GM12878 (cell line): ENCODE data around the gene CFAP70. TPM values are rescaled to one million over a fixed set of nuclear protein-coding genes. Genes with fewer than 3 reads are reported as not detected.
"Not testable (repeated sequence)": the region's sequence is repeated elsewhere in the genome, so short reads cannot be mapped to it uniquely, and the experiment has no call there.

ENCODE experiments used
- ATAC-seq: fragments of 200-7000 bp; cut with Tn5 transposase; 3 replicates; pipeline ENCODE4 v1.9.1; 2020; ENCODE audit warnings: mild to moderate bottlenecking, moderate library complexity
- BruUV-seq: library from RNA; stranded (reverse); fragments of 400-500 nt; replicated peaks from 2 replicates; lab custom pipeline; 2021; lab: Mats Ljungman, UMichigan
- CTCF ChIA-PET: fragments of 300-600 bp; sonication (Branson Sonifier 250); formaldehyde crosslinking; extraction: SDS; loops from one replicate; lab custom pipeline; 2021; ENCODE audit warnings: inconsistent platforms; lab: Yijun Ruan, JAX
- POLR2A ChIA-PET: fragments of 350-600 bp; formaldehyde crosslinking; extraction: SDS; loops from one replicate; lab custom pipeline; 2021; ENCODE audit warnings: inconsistent platforms; lab: Charles Lee
- RAD21 ChIA-PET: fragments of 300-600 bp; sonication (Branson Sonifier 250); formaldehyde crosslinking; loops from one replicate; lab custom pipeline; 2023; ENCODE audit warnings: antibody characterized with exemption; ENCODE audit not compliant: unreplicated experiment; lab: Charles Lee
- SMC1A ChIA-PET: fragments of 300-600 bp; sonication (Branson Sonifier 250); formaldehyde crosslinking; loops from one replicate; lab custom pipeline; 2023; ENCODE audit not compliant: unreplicated experiment, uncharacterized antibody; lab: Charles Lee
- DNase-seq: peaks from one replicate; pipeline ENCODE4 v3.0.0-alpha.2; 2011; ENCODE audit warnings: low read depth, low spot score
- FAIRE-seq: peaks from 3 replicates; lab custom pipeline; 2011; peaks lifted over from hg19 to GRCh38; lab: Jason Lieb, UNC
- H2AFZ ChIP-seq: 2 replicates; pipeline ENCODE4 v1.6.0; 2011; ENCODE audit warnings: low read depth, low read length, control low read depth; ENCODE audit not compliant: control insufficient read depth
- H3K27ac ChIP-seq: 2 replicates; pipeline ENCODE4 v1.5.1; 2011; ENCODE audit warnings: control low read depth; ENCODE audit not compliant: control insufficient read depth, insufficient read depth
- H3K27me3 ChIP-seq, 2 experiments: replicated peaks in 1 of 2; 2 replicates each; pipeline versions ENCODE4 v1.6.0 to v1.6.1; 2011; ENCODE audit warnings: low read length in 1 of 2; ENCODE audit not compliant: control insufficient read depth in 2 of 2, insufficient read depth in 2 of 2
- H3K36me3 ChIP-seq, 2 experiments: 2 replicates each; pipeline ENCODE4 v1.5.1; 2011; ENCODE audit warnings: low read length in 1 of 2; ENCODE audit not compliant: control insufficient read depth in 2 of 2, insufficient read depth in 2 of 2
- H3K4me1 ChIP-seq: 2 replicates; pipeline ENCODE4 v1.6.1; 2011; ENCODE audit warnings: mild to moderate bottlenecking, low read length, moderate library complexity, mixed read lengths; ENCODE audit not compliant: control insufficient read depth, insufficient read depth
- H3K4me2 ChIP-seq: 2 replicates; pipeline ENCODE4 v1.6.0; 2011; ENCODE audit warnings: control low read depth; ENCODE audit not compliant: control insufficient read depth, insufficient read depth
- H3K4me3 ChIP-seq: fragments of 200-600 bp; sonication (generic); 2 replicates; pipeline ENCODE4 v1.5.1; 2016
- H3K79me2 ChIP-seq: 2 replicates; pipeline ENCODE4 v1.6.0; 2011; ENCODE audit warnings: low read length; ENCODE audit not compliant: control insufficient read depth, insufficient read depth
- H3K9ac ChIP-seq: 2 replicates; pipeline ENCODE4 v1.8.0; 2011; ENCODE audit warnings: low read length, control low read depth, mixed read lengths; ENCODE audit not compliant: control insufficient read depth, insufficient read depth
- H3K9me3 ChIP-seq: replicated peaks from 3 replicates; pipeline ENCODE4 v1.5.1; 2011; ENCODE audit warnings: mild to moderate bottlenecking, low read length; ENCODE audit not compliant: control insufficient read depth, insufficient read depth
- H4K20me1 ChIP-seq: 2 replicates; pipeline ENCODE4 v1.6.0; 2011; ENCODE audit not compliant: control insufficient read depth, insufficient read depth
- WGBS: methylation state at CpG from one replicate; pipeline ENCODE4 v1.1.6; 2016; ENCODE audit warnings: low lambda C conversion rate; ENCODE audit not compliant: insufficient replicate concordance, insufficient coverage; ENCODE audit errors: missing lambda C conversion rate; 5-methylcytosine and 5-hydroxymethylcytosine counted together
- in situ Hi-C: fragments of 300-500 bp; cut with MboI; formaldehyde crosslinking; loops from 9 replicates; pipeline ENCODE4 v1.14.3; 2018; ENCODE audit warnings: mixed read lengths
- intact Hi-C: fragments of 100-400 bp; cut with micrococcal nuclease; formaldehyde crosslinking; loops from one replicate; pipeline ENCODE4 v1.14.2; 2022; ENCODE audit not compliant: unreplicated experiment
- polyA plus RNA-seq, 11 experiments: library from polyadenylated mRNA; depleted of rRNA in 4 of 11; unstranded in 6 of 11; stranded (reverse) in 5 of 11; fragments of >200 nt; fragmentation: Nextera tagmentation in 4 of 11; fragmentation: Illumina TruSeq in 1 of 11; extraction: Ambion mirVana in 4 of 11; extraction: Trizol in 1 of 11; gene quantifications; 1 replicate in 1 of 11; 2 replicates in 10 of 11; pipeline versions ENCODE4 v1.2.1 to v1.2.3, GENCODE V29; 2011 to 2016; ENCODE audit warnings: inconsistent platforms in 2 of 11, missing spikeins in 2 of 11, low read depth in 1 of 11
- total RNA-seq, 4 experiments: library from RNA; depleted of rRNA in 3 of 4; stranded (reverse); fragments of >200 nt in 3 of 4; fragmentation: Illumina TruSeq in 1 of 4; extraction: Trizol in 1 of 4; gene quantifications; 2 replicates each; pipeline versions ENCODE4 v1.2.1 to v1.2.3, GENCODE V29; 2013 to 2021

CFAP70 gene
- total and polyA plus RNA-seq, 10 of the 15 experiments (the other 5 are each of a cell fraction or from before 2014, with no cell fraction given), result 0.21 to 1.1 (median 0.42) TPM

- SMC1A ChIA-PET, H3K36me3 ChIP-seq: not testable (repeated sequence)
These were observed 33.4 kb downstream of the CFAP70 start for GRCh38 chr10:73325290-73325689.

GRCh38 chr10:73323582-73323981, 35.1 kb downstream of the CFAP70 start:
- POLR2A ChIA-PET, result interaction anchor here (0.6 kb wide), 1 partner anchor 38 kb away, joined by 3 read pairs; no protein-coding TSS in a partner anchor
- H3K79me2 ChIP-seq, DNase-seq, FAIRE-seq, H3K4me3 ChIP-seq, H3K27ac ChIP-seq, SMC1A ChIA-PET, H3K9me3 ChIP-seq, in situ Hi-C loops, H3K27me3 ChIP-seq, BruUV-seq, RAD21 ChIA-PET, H3K4me1 ChIP-seq, intact Hi-C loops, H3K36me3 ChIP-seq, H3K4me2 ChIP-seq, H4K20me1 ChIP-seq, ATAC-seq, H2AFZ ChIP-seq, H3K9ac ChIP-seq: not testable (repeated sequence)
- CTCF ChIA-PET, result interaction anchor here (0.8 kb wide), 1 partner anchor 13 kb away, joined by 3 read pairs; no protein-coding TSS in a partner anchor
- 80% methylated on average over 3 of the region's 5 CpGs for WGBS

More at GRCh38 chr10:73325290-73325689, 33.4 kb downstream of the CFAP70 start:
- in situ Hi-C loops, H3K27ac ChIP-seq, FAIRE-seq, H2AFZ ChIP-seq, DNase-seq, H3K9ac ChIP-seq, BruUV-seq, H3K4me2 ChIP-seq, H3K9me3 ChIP-seq, H4K20me1 ChIP-seq, CTCF ChIA-PET, RAD21 ChIA-PET, intact Hi-C loops, H3K4me3 ChIP-seq, H3K4me1 ChIP-seq, H3K27me3 ChIP-seq, POLR2A ChIA-PET, ATAC-seq, H3K79me2 ChIP-seq: not testable (repeated sequence)
- WGBS, result 0% methylated on average over 1 of the region's 4 CpGs
